ENCODE results near the gene CWF19L1. TPM values are rescaled to one million over a fixed set of nuclear protein-coding genes. Genes with fewer than 3 reads are reported as not detected.

The CWF19L1 gene
- total and polyA plus RNA-seq, 2 of the 13 experiments (the other 11 are each of a cell fraction or from before 2014, with no cell fraction given): 13.6 to 42.1 TPM

- TF ChIP-seq ZHX2 (IDR thresholded peaks at IDR 0.05; ENCODE audit: low read depth) (peak; percentile 71), ZHX2 (CRISPR knock-in tag; IDR thresholded peaks at IDR 0.05; ENCODE audit: borderline replicate concordance) (no peak), HOXD1 (CRISPR knock-in tag; IDR thresholded peaks at IDR 0.05) (no peak), TRAFD1 (CRISPR knock-in tag; IDR thresholded peaks at IDR 0.05; ENCODE audit: borderline replicate concordance) (0 out of 2 replicates have a peak, but pooled peaks have one; percentile 57), ZBTB1 (CRISPR knock-in tag; IDR thresholded peaks at IDR 0.05; ENCODE audit: borderline replicate concordance) (no peak), ZNF574 (CRISPR knock-in tag; IDR thresholded peaks at IDR 0.05) (peak; percentile 87), ZNF331 (CRISPR knock-in tag; IDR thresholded peaks at IDR 0.05) (peak; percentile 83; the same call in 1 of the 2 replicates), MEIS1 (CRISPR knock-in tag; IDR thresholded peaks at IDR 0.05; ENCODE audit: borderline replicate concordance) (no peak), RORA (CRISPR knock-in tag; IDR thresholded peaks at IDR 0.05) (no peak), E2F1 (CRISPR knock-in tag; IDR thresholded peaks at IDR 0.05) (no peak; the same call in 1 of the 2 replicates), ZNF121 (CRISPR knock-in tag; IDR thresholded peaks at IDR 0.05) (0 out of 2 replicates have a peak, but pooled peaks have one; percentile 7), UBTF (CRISPR knock-in tag; IDR thresholded peaks at IDR 0.05) (no peak), CENPT (CRISPR knock-in tag; IDR thresholded peaks at IDR 0.05; ENCODE audit: low read depth) (no peak)
Measured at GRCh38 chr10:100267239-100268104, at the start of gene CWF19L1 (continued).

Measured in HepG2 (cell line).